H1 (cell line): Measurements from ENCODE around the gene VRK3. TPM values are rescaled to one million over a fixed set of nuclear protein-coding genes. Genes with fewer than 3 reads are reported as not detected.

ENCODE experiments used
- CTCF ChIA-PET: fragments of 300-600 bp; sonication (Branson Sonifier 250); formaldehyde crosslinking; loops from one replicate; lab custom pipeline; 2021; ENCODE audit not compliant: partially characterized antibody; lab: Charles Lee
- POLR2A ChIA-PET: fragments of 300-600 bp; sonication (Branson Sonifier 250); formaldehyde crosslinking; loops from one replicate; lab custom pipeline; 2021; ENCODE audit warnings: inconsistent platforms; ENCODE audit not compliant: partially characterized antibody; lab: Charles Lee
- DNase-seq, 2 experiments: peaks; one replicate each; pipeline versions ENCODE4 v3.0.0 to v3.0.0-alpha.2; 2010 to 2022; ENCODE audit warnings: low spot score in 2 of 2, low read depth in 1 of 2, mixed read lengths in 1 of 2
- FAIRE-seq: peaks from 2 replicates; lab custom pipeline; 2011; peaks lifted over from hg19 to GRCh38; lab: Jason Lieb, UNC
- H2AFZ ChIP-seq: 2 replicates; pipeline ENCODE4 v1.8.1; 2012; ENCODE audit warnings: low read length, inconsistent platforms
- H2AK5ac ChIP-seq: 2 replicates; pipeline ENCODE4 v1.6.1; 2013; ENCODE audit warnings: low read depth, low read length
- H2BK120ac ChIP-seq: replicated peaks from 2 replicates; pipeline ENCODE3; 2013; ENCODE audit warnings: low read depth, low read length, inconsistent platforms
- H2BK12ac ChIP-seq: 2 replicates; pipeline ENCODE4 v1.6.1; 2013; ENCODE audit warnings: low read depth, low read length
- H2BK15ac ChIP-seq: 2 replicates; pipeline ENCODE4 v1.6.1; 2013; ENCODE audit warnings: low read length
- H2BK20ac ChIP-seq: 2 replicates; pipeline ENCODE4 v1.6.1; 2013; ENCODE audit warnings: low read length
- H2BK5ac ChIP-seq: 2 replicates; pipeline ENCODE4 v1.6.1; 2013; ENCODE audit warnings: low read depth, low read length
- H3K14ac ChIP-seq: 2 replicates; pipeline ENCODE4 v1.6.1; 2013; ENCODE audit warnings: inconsistent platforms; ENCODE audit not compliant: insufficient read length
- H3K18ac ChIP-seq: 2 replicates; pipeline ENCODE4 v1.6.1; 2013; ENCODE audit warnings: low read length; ENCODE audit errors: extremely low read depth
- H3K23ac ChIP-seq: 2 replicates; pipeline ENCODE4 v1.6.1; 2013; ENCODE audit warnings: inconsistent platforms; ENCODE audit not compliant: insufficient read length
- H3K23me2 ChIP-seq: 2 replicates; pipeline ENCODE4 v1.6.1; 2013; ENCODE audit warnings: low read depth, low read length
- H3K27ac ChIP-seq: 2 replicates; pipeline ENCODE4 v1.6.1; 2011; ENCODE audit warnings: low read depth, low read length, inconsistent platforms
- H3K27me3 ChIP-seq, 4 experiments: replicated peaks in 1 of 4; 1 replicate in 1 of 4; 2 replicates in 3 of 4; pipeline versions ENCODE4 v1.6.1 to v1.8.1; 2011 to 2013; ENCODE audit warnings: low read length in 3 of 4, mild to moderate bottlenecking in 3 of 4, inconsistent platforms in 2 of 4, mixed read lengths in 2 of 4, moderate library complexity in 1 of 4; ENCODE audit not compliant: control insufficient read depth in 3 of 4, insufficient read depth in 3 of 4; ENCODE audit errors: extremely low read depth in 1 of 4
- H3K36me3 ChIP-seq, 4 experiments: 2 replicates each; pipeline versions ENCODE4 v1.6.1 to v1.8.1; 2011 to 2013; ENCODE audit warnings: mild to moderate bottlenecking in 4 of 4, low read length in 3 of 4, moderate library complexity in 2 of 4, control low read depth in 1 of 4, inconsistent platforms in 1 of 4; ENCODE audit not compliant: insufficient read depth in 4 of 4, control insufficient read depth in 2 of 4
- H3K4ac ChIP-seq: replicated peaks from 2 replicates; pipeline ENCODE3; 2013; ENCODE audit warnings: low read length, low read depth, mixed read lengths, inconsistent platforms; ENCODE audit not compliant: insufficient read length
- H3K4me1 ChIP-seq, 4 experiments: replicated peaks in 1 of 4; 1 replicate in 1 of 4; 2 replicates in 3 of 4; pipeline versions ENCODE4 v1.6.1 to v1.8.1; 2011 to 2013; ENCODE audit warnings: low read length in 3 of 4, inconsistent platforms in 2 of 4, mixed read lengths in 1 of 4; ENCODE audit not compliant: insufficient read depth in 4 of 4, control insufficient read depth in 3 of 4
- H3K4me2 ChIP-seq, 2 experiments: 2 replicates each; pipeline versions ENCODE4 v1.6.1 to v1.8.1; 2011 to 2013; ENCODE audit warnings: low read depth in 2 of 2, low read length in 2 of 2, control low read depth in 1 of 2, inconsistent platforms in 1 of 2, mild to moderate bottlenecking in 1 of 2; ENCODE audit not compliant: insufficient read depth in 1 of 2
- H3K4me3 ChIP-seq, 4 experiments: fragments of 200-600, 300-600 bp in 1 of 4; sonication (generic), shearing (Covaris generic), sonication (Bioruptor Twin) in 1 of 4; 2 replicates each; pipeline versions ENCODE4 v1.5.1 to v1.8.1; 2011 to 2016; ENCODE audit warnings: low read length in 4 of 4, low read depth in 3 of 4, control low read depth in 2 of 4, inconsistent platforms in 2 of 4, mild to moderate bottlenecking in 2 of 4, mixed read lengths in 1 of 4, moderate library complexity in 1 of 4; ENCODE audit not compliant: insufficient read depth in 2 of 4; ENCODE audit errors: extremely low read depth in 1 of 4
- H3K56ac ChIP-seq: replicated peaks from 2 replicates; pipeline ENCODE3; 2013; ENCODE audit warnings: low read depth, mild to moderate bottlenecking, mixed read lengths, low read length, inconsistent platforms; ENCODE audit not compliant: insufficient read length
- H3K79me1 ChIP-seq: 2 replicates; pipeline ENCODE4 v1.6.1; 2013; ENCODE audit warnings: low read depth, low read length, control low read depth
- H3K79me2 ChIP-seq, 2 experiments: 2 replicates each; pipeline versions ENCODE4 v1.6.1 to v1.8.1; 2012 to 2013; ENCODE audit warnings: low read length in 2 of 2, mild to moderate bottlenecking in 2 of 2, inconsistent platforms in 1 of 2; ENCODE audit not compliant: insufficient read depth in 2 of 2, control insufficient read depth in 1 of 2
- H3K9ac ChIP-seq, 4 experiments: replicated peaks in 1 of 4; 1 replicate in 1 of 4; 2 replicates in 3 of 4; pipeline versions ENCODE4 v1.6.1 to v1.8.1; 2011 to 2013; ENCODE audit warnings: low read depth in 3 of 4, low read length in 3 of 4, control low read depth in 2 of 4, mild to moderate bottlenecking in 2 of 4, moderate library complexity in 2 of 4, inconsistent platforms in 1 of 4; ENCODE audit errors: extremely low read depth in 1 of 4
- H3K9me3 ChIP-seq, 2 experiments: 2 replicates each; pipeline versions ENCODE4 v1.6.1 to v1.8.1; 2012 to 2013; ENCODE audit warnings: mild to moderate bottlenecking in 2 of 2, moderate library complexity in 2 of 2, control low read depth in 1 of 2, inconsistent platforms in 1 of 2, low read depth in 1 of 2, low read length in 1 of 2, mixed read lengths in 1 of 2; ENCODE audit not compliant: insufficient read depth in 2 of 2
- H4K20me1 ChIP-seq, 2 experiments: replicated peaks in 1 of 2; 2 replicates each; pipeline versions ENCODE3 to v1.8.1; 2011 to 2013; ENCODE audit warnings: inconsistent platforms in 2 of 2, low read length in 2 of 2, mild to moderate bottlenecking in 1 of 2; ENCODE audit not compliant: insufficient read depth in 2 of 2, control insufficient read depth in 1 of 2
- H4K5ac ChIP-seq: 2 replicates; pipeline ENCODE4 v1.6.1; 2013; ENCODE audit warnings: low read length, low read depth, mixed read lengths, inconsistent platforms; ENCODE audit not compliant: insufficient read length
- H4K8ac ChIP-seq: 2 replicates; pipeline ENCODE4 v1.8.0; 2013; ENCODE audit warnings: mild to moderate bottlenecking, moderate library complexity, low read length, inconsistent platforms; ENCODE audit not compliant: insufficient read depth; ENCODE audit errors: extremely low read depth
- H4K91ac ChIP-seq: replicated peaks from 2 replicates; pipeline ENCODE3; 2013; ENCODE audit warnings: low read length, mixed read lengths, inconsistent platforms; ENCODE audit not compliant: insufficient read length
- EZH2 ChIP-seq: fragments of 200-600 bp; sonication (generic); IDR thresholded peaks from 2 replicates; pipeline ENCODE4 v1.7.1; 2012; ENCODE audit warnings: low read depth, mild to moderate bottlenecking, moderate library complexity, low read length, inconsistent platforms; ENCODE audit not compliant: severe bottlenecking
- NANOG ChIP-seq: IDR thresholded peaks from 2 replicates; pipeline ENCODE4 v1.6.1; 2011; ENCODE audit warnings: low read length, low read depth, mild to moderate bottlenecking, inconsistent platforms; ENCODE audit not compliant: insufficient read depth, poor library complexity, severe bottlenecking
- SAP30 ChIP-seq: fragments of 300-600 bp; sonication (generic); IDR thresholded peaks from 2 replicates; pipeline ENCODE4 v1.7.1; 2012; ENCODE audit warnings: low read length, moderate library complexity, mild to moderate bottlenecking, inconsistent platforms; ENCODE audit not compliant: insufficient read depth, insufficient replicate concordance
- WGBS, 2 experiments: shearing (Covaris generic) in 1 of 2; methylation state at CpG; one replicate each; pipeline versions ENCODE4 v1.1.6 to v1.1.7; 2013 to 2015; ENCODE audit warnings: low lambda C conversion rate in 2 of 2, mixed read lengths in 2 of 2, inconsistent platforms in 1 of 2, low coverage in 1 of 2, missing lambda C conversion rate in 1 of 2; ENCODE audit not compliant: insufficient replicate concordance in 2 of 2, insufficient coverage in 1 of 2, insufficient read length in 1 of 2; ENCODE audit errors: extremely low coverage in 1 of 2, missing lambda C conversion rate in 1 of 2; 5-methylcytosine and 5-hydroxymethylcytosine counted together
- polyA plus RNA-seq, 7 experiments: library from polyadenylated mRNA; depleted of rRNA in 3 of 7; stranded (reverse) in 5 of 7; unstranded in 2 of 7; fragments of >200 nt in 5 of 7; fragments of 200-250 nt in 2 of 7; gene quantifications; 1 replicate in 5 of 7; 2 replicates in 1 of 7; 4 replicates in 1 of 7; pipeline versions ENCODE4 v1.2.1 to v1.2.3, GENCODE V29; 2011 to 2013; ENCODE audit warnings: missing spikeins in 2 of 7, mixed read lengths in 2 of 7
- total RNA-seq: library from RNA; stranded (reverse); fragmentation: NEBNext Ultra II Directional; extraction: Animal tissue kit (Norgen Biotek cat#: 25700); gene quantifications from 2 replicates; pipeline ENCODE4 v1.2.1, GENCODE V29; 2021

The VRK3 gene
- total and polyA plus RNA-seq, 2 of the 8 experiments (the other 6 are each of a cell fraction or from before 2014, with no cell fraction given): 21.3 to 36.1 TPM

GRCh38 chr19:49956115-49956495 is 69.1 kb downstream of the VRK3 start:
- no peak overlapping the region for H2AFZ ChIP-seq
- no peak overlapping the region for H2BK12ac ChIP-seq
- H3K9ac ChIP-seq: no peak overlapping the region
- H4K5ac ChIP-seq: no peak overlapping the region
- peaks cover 0 to 17% (median 9%) of the 10 kb centered on the region in 4 experiments; a peak in 6 of 7 replicates for H3K4me1 ChIP-seq
- no peaks in the 10 kb centered on the region for H3K23me2 ChIP-seq
- DNase-seq (no peak), FAIRE-seq (no peak)
- H2BK15ac ChIP-seq: no peak overlapping the region; the same call in 1 of the 2 replicates
- WGBS, 2 experiments: 90% methylated on average over 9 of the region's 9 CpGs; no CpG with 5 or more reads in 1 of the 2 experiments
- ChIA-PET POLR2A (interaction anchor here (2.7 kb wide), 1 partner anchor 27 kb away, joined by 9 read pairs; the partner anchor contains the start of genes ATF5 and NUP62), CTCF (interaction anchor here (1.1 to 2.0 kb wide), 4 partner anchors 9 to 31 kb away, joined by 3 to 5 read pairs (median 4); no protein-coding TSS in a partner anchor)
- no peak overlapping the region for H4K91ac ChIP-seq
- H3K18ac ChIP-seq: no peak overlapping the region
- no peaks in the 10 kb centered on the region for H4K20me1 ChIP-seq
- no peaks in the 10 kb centered on the region for H3K79me2 ChIP-seq
- H3K14ac ChIP-seq: no peak overlapping the region
- H2BK120ac ChIP-seq: no peak overlapping the region
- no peak overlapping the region for H2BK20ac ChIP-seq
- no peak overlapping the region for H2BK5ac ChIP-seq
- H3K36me3 ChIP-seq: no peaks in the 10 kb centered on the region
- H3K4me2 ChIP-seq: no peak overlapping the region
- H3K79me1 ChIP-seq: no peaks in the 10 kb centered on the region
- no peaks in the 10 kb centered on the region for H3K27me3 ChIP-seq
- H4K8ac ChIP-seq: no peak overlapping the region
- no peak overlapping the region for H3K23ac ChIP-seq
- no peak overlapping the region for H3K27ac ChIP-seq
- TF ChIP-seq EZH2 (no peak), SAP30 (no peak), NANOG (no peak)
- H3K4me3 ChIP-seq: no peak overlapping the region
- H2AK5ac ChIP-seq: no peak overlapping the region
- H3K4ac ChIP-seq: no peak overlapping the region
- peaks cover 0 to 4% of the 10 kb centered on the region in 2 experiments; a peak in 1 of 4 replicates for H3K9me3 ChIP-seq
- H3K56ac ChIP-seq: no peak overlapping the region
